Effector CD8-positive, alpha-beta T cell (primary cell): ENCODE results near the gene ANKHD1.
A peak's percentile ranks its signal among the peaks of the same experiment; 100 is the strongest.

Source experiments
- DNase-seq: peaks from one replicate; lab custom pipeline; 2025; lab: John Stamatoyannopoulos, UW
- total RNA-seq, 4 experiments: gene quantifications; one replicate each; lab custom pipeline; 2026; lab: John Stamatoyannopoulos, UW

ANKHD1 gene
- total RNA-seq: 4.5 to 11.4 (median 5.5) reads per million in 4 experiments

GRCh38 chr5:140401362-140402257, at the start of gene ANKHD1:
TSS of gene ANKHD1 (plus strand) at chr5:140401833. CDS start at chr5:140401968, 135 bp downstream.
- DNase-seq: peak; percentile 99

- no peak for DNase-seq
Observed at GRCh38 chr5:140355546-140355945, 46.1 kb upstream of the ANKHD1 start.

GRCh38 chr5:140356853-140357725, 44.5 kb upstream of the ANKHD1 start:
- no peak for DNase-seq

- peak; percentile 49 for DNase-seq
Observed at GRCh38 chr5:140357726-140358093, 43.9 kb upstream of the ANKHD1 start.

GRCh38 chr5:140358738-140359310, 42.8 kb upstream of the ANKHD1 start:
- DNase-seq: no peak

- DNase-seq: no peak
Observed at GRCh38 chr5:140360101-140360500, 41.5 kb upstream of the ANKHD1 start, which contains the start of gene SLC4A9. TSS of gene SLC4A9 (plus strand) at chr5:140360194. CDS start at chr5:140360237, 43 bp downstream.

- no peak for DNase-seq
Observed at GRCh38 chr5:140360681-140361479, 40.8 kb upstream of the ANKHD1 start.

GRCh38 chr5:140361901-140362300, 39.7 kb upstream of the ANKHD1 start:
- DNase-seq: no peak

GRCh38 chr5:140362311-140362710, 39.3 kb upstream of the ANKHD1 start:
- DNase-seq: no peak

GRCh38 chr5:140362875-140363630, 38.6 kb upstream of the ANKHD1 start:
- peak; percentile 71 for DNase-seq

- DNase-seq: no peak
Observed at GRCh38 chr5:140363631-140364471, 37.8 kb upstream of the ANKHD1 start.

- DNase-seq: no peak
Observed at GRCh38 chr5:140364472-140364765, 37.2 kb upstream of the ANKHD1 start.

- no peak for DNase-seq
Observed at GRCh38 chr5:140365282-140365681, 36.4 kb upstream of the ANKHD1 start.

GRCh38 chr5:140365941-140366340, 35.7 kb upstream of the ANKHD1 start:
- DNase-seq: no peak

- no peak for DNase-seq
Observed at GRCh38 chr5:140366589-140367255, 34.9 kb upstream of the ANKHD1 start.

- no peak for DNase-seq
Observed at GRCh38 chr5:140367256-140368013, 34.2 kb upstream of the ANKHD1 start.

- no peak for DNase-seq
Observed at GRCh38 chr5:140371356-140372151, 30.1 kb upstream of the ANKHD1 start.
